ENCODE measurements around the gene ANKRD45. TPM values are rescaled to one million over a fixed set of nuclear protein-coding genes. Genes with fewer than 3 reads are reported as not detected.
"Not testable (repeated sequence)": the region's sequence is repeated elsewhere in the genome, so short reads cannot be mapped to it uniquely, and the experiment has no call there.

Gene ANKRD45
- total RNA-seq, 1 donor from 2014 or later = 0.24 TPM

GRCh38 chr1:173601588-173601987 is 68.1 kb downstream of the ANKRD45 start:
- no peaks in the 10 kb centered on the region for H3K36me3 Mint-ChIP-seq (ENCODE audit: unreplicated experiment)
- no peaks in the 10 kb centered on the region for H3K9me3 Mint-ChIP-seq (ENCODE audit: unreplicated experiment)
- H3K27ac Mint-ChIP-seq (ENCODE audit: unreplicated experiment) = no peak overlapping the region
- peaks cover 16% of the 10 kb centered on the region for H3K27me3 Mint-ChIP-seq (ENCODE audit: unreplicated experiment)
- TF ChIP-seq CTCF (IDR thresholded peaks at IDR 0.05) = no peak
- H3K4me1 Mint-ChIP-seq (ENCODE audit: unreplicated experiment) = no peaks in the 10 kb centered on the region
- H3K4me3 Mint-ChIP-seq (ENCODE audit: unreplicated experiment) = no peak overlapping the region
- DNase-seq (ENCODE audit: extremely low spot score, unreplicated experiment) = no peak

GRCh38 chr1:173596097-173596825 is 73.4 kb downstream of the ANKRD45 start:
- Mint-ChIP-seq H3K36me3 (ENCODE audit: unreplicated experiment) (no peaks in the 10 kb centered on the region), H3K4me3 (ENCODE audit: unreplicated experiment) (no peak overlapping the region), H3K27ac (ENCODE audit: unreplicated experiment) (no peak overlapping the region), H3K4me1 (ENCODE audit: unreplicated experiment) (no peaks in the 10 kb centered on the region), H3K9me3 (ENCODE audit: unreplicated experiment) (peaks cover 6% of the 10 kb centered on the region), H3K27me3 (ENCODE audit: unreplicated experiment) (peaks cover 13% of the 10 kb centered on the region)
- no peak for TF ChIP-seq CTCF (IDR thresholded peaks at IDR 0.05)
- no peak for DNase-seq (ENCODE audit: extremely low spot score, unreplicated experiment)

GRCh38 chr1:173591138-173591537 is 78.5 kb downstream of the ANKRD45 start:
- not testable (repeated sequence) for H3K4me1 Mint-ChIP-seq (ENCODE audit: unreplicated experiment); H3K36me3 Mint-ChIP-seq (ENCODE audit: unreplicated experiment); DNase-seq (ENCODE audit: extremely low spot score, unreplicated experiment); H3K4me3 Mint-ChIP-seq (ENCODE audit: unreplicated experiment); H3K9me3 Mint-ChIP-seq (ENCODE audit: unreplicated experiment); H3K27ac Mint-ChIP-seq (ENCODE audit: unreplicated experiment); H3K27me3 Mint-ChIP-seq (ENCODE audit: unreplicated experiment)

- Mint-ChIP-seq H3K9me3 (ENCODE audit: unreplicated experiment) (no peaks in the 10 kb centered on the region), H3K4me1 (ENCODE audit: unreplicated experiment) (no peaks in the 10 kb centered on the region), H3K4me3 (ENCODE audit: unreplicated experiment) (no peak overlapping the region), H3K27me3 (ENCODE audit: unreplicated experiment) (no peaks in the 10 kb centered on the region), H3K27ac (ENCODE audit: unreplicated experiment) (no peak overlapping the region), H3K36me3 (ENCODE audit: unreplicated experiment) (no peaks in the 10 kb centered on the region)
- TF ChIP-seq CTCF (IDR thresholded peaks at IDR 0.05) = no peak
- no peak for DNase-seq (ENCODE audit: extremely low spot score, unreplicated experiment)
These were observed 79.1 kb downstream of the ANKRD45 start for GRCh38 chr1:173590557-173590956.

GRCh38 chr1:173581383-173582079 is 88.1 kb downstream of the ANKRD45 start:
- Mint-ChIP-seq H3K9me3 (ENCODE audit: unreplicated experiment) (no peaks in the 10 kb centered on the region), H3K36me3 (ENCODE audit: unreplicated experiment) (no peaks in the 10 kb centered on the region), H3K27me3 (ENCODE audit: unreplicated experiment) (peaks cover 9% of the 10 kb centered on the region), H3K4me3 (ENCODE audit: unreplicated experiment) (no peak overlapping the region), H3K4me1 (ENCODE audit: unreplicated experiment) (no peaks in the 10 kb centered on the region), H3K27ac (ENCODE audit: unreplicated experiment) (no peak overlapping the region)
- no peak for TF ChIP-seq CTCF (IDR thresholded peaks at IDR 0.05)
- no peak for DNase-seq (ENCODE audit: extremely low spot score, unreplicated experiment)
